Gastrocnemius medialis (tissue), 4 donors: ENCODE results near the gene MRM2. TPM values are rescaled to one million over a fixed set of nuclear protein-coding genes. Genes with fewer than 3 reads are reported as not detected.

ENCODE experiments used
- ATAC-seq, 2 donors: fragments of 150-250 bp; one replicate each; pipeline ENCODE4 v1.9.1; 2016
- DNase-seq, 2 donors: peaks; one replicate each; pipeline ENCODE4 v3.0.0-alpha.2; 2019
- H3K27ac ChIP-seq, 4 donors: fragments of 200-600 bp; sonication (generic); 1 replicate in 1 of 4; 2 replicates in 3 of 4; pipeline ENCODE4 v1.5.1; 2016 to 2018; ENCODE audit warnings: mild to moderate bottlenecking in 2 of 4, moderate library complexity in 1 of 4
- H3K27me3 ChIP-seq, 3 donors: fragments of 200-600 bp; sonication (generic) in 2 of 3; 1 replicate in 1 of 3; 2 replicates in 2 of 3; pipeline versions ENCODE4 v1.5.1 to v1.6.0; 2016 to 2019; ENCODE audit warnings: mild to moderate bottlenecking in 1 of 3, moderate library complexity in 1 of 3
- H3K36me3 ChIP-seq, 2 donors: fragments of 200-600 bp; sonication (generic) in 1 of 2; one replicate each; pipeline ENCODE4 v1.5.1; 2017 to 2018
- H3K4me1 ChIP-seq, 2 donors: fragments of 200-600 bp; sonication (generic) in 1 of 2; one replicate each; pipeline ENCODE4 v1.5.1; 2016 to 2017; ENCODE audit warnings: mild to moderate bottlenecking in 2 of 2
- H3K4me3 ChIP-seq, 4 donors: fragments of 200-600 bp; sonication (generic) in 3 of 4; 1 replicate in 1 of 4; 2 replicates in 3 of 4; pipeline ENCODE4 v1.5.1; 2016 to 2019; ENCODE audit warnings: mild to moderate bottlenecking in 2 of 4
- H3K9me3 ChIP-seq, 3 donors: fragments of 200-600 bp; sonication (generic) in 2 of 3; 1 replicate in 1 of 3; 2 replicates in 2 of 3; pipeline ENCODE4 v1.5.1; 2016 to 2019
- CTCF ChIP-seq, 5 experiments: fragments of 450-650 bp in 3 of 5; fragments of 200-600 bp in 2 of 5; sonication (generic) in 2 of 5; IDR thresholded peaks in 4 of 5; conservative IDR thresholded peaks in 1 of 5; 1 replicate in 4 of 5; 2 replicates in 1 of 5; pipeline ENCODE4 v1.5.1; 2016 to 2019; ENCODE audit warnings: antibody characterized with exemption in 5 of 5, mild to moderate bottlenecking in 3 of 5, moderate library complexity in 3 of 5
- POLR2A ChIP-seq, 2 donors: fragments of 450-650 bp; IDR thresholded peaks; one replicate each; pipeline ENCODE4 v1.6.1; 2017; ENCODE audit warnings: antibody characterized with exemption in 2 of 2, mild to moderate bottlenecking in 2 of 2, moderate library complexity in 2 of 2
- in situ Hi-C, 4 donors: fragments of 200-750 bp; cut with MboI; loops; one replicate each; pipeline versions ENCODE4 v1.15.0 to v1.8.0; 2017; ENCODE audit warnings: low sequenced_read_pairs in 4 of 4
- intact Hi-C: fragments of 100-400 bp; cut with DNase I; formaldehyde crosslinking; loops from one replicate; pipeline ENCODE4 v1.15.1; 2023; ENCODE audit warnings: low total_unique reads
- total RNA-seq, 4 donors: library from RNA; depleted of rRNA; stranded (reverse); fragments of >200 nt; gene quantifications; one replicate each; pipeline versions ENCODE4 v1.1.0 to v1.2.3, GENCODE V29; 2016

MRM2 gene
- total RNA-seq, 4 donors from 2014 or later: 14.1 to 41.7 (median 16.9) TPM

DNA sequence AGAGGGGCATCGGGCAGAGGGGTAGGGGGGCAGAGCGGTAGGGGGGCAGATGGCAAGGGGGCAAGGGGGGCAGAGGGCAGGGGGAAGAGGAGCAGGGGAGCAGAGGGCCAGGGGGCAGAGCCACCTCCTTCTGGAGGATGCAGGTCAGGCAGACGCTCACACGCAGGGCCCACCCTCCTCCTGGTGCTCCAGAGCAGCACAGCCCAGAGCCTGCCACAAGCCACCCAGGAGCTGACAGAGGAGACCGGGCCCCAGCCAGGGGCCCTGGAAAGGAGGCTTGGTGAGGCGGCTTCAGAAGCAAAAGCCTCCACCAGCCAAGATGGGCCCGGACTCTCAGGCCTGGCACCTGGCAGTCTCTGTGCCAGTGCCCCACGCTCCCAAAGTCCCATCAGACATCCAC, 22.4 kb downstream of the MRM2 start:
- Histone ChIP-seq H3K4me3 (no peak overlapping the region), H3K36me3 (peaks cover 0 to 54% of the 10 kb centered on the region in 2 donors), H3K27me3 (no peaks in the 10 kb centered on the region), H3K27ac (no peak overlapping the region), H3K9me3 (no peaks in the 10 kb centered on the region), H3K4me1 (peaks cover 12% of the 10 kb centered on the region in 2 donors)
- intact Hi-C loops: no loop called here
- ATAC-seq (no peak), DNase-seq (no peak)
- no peak for TF ChIP-seq CTCF (IDR thresholded peaks at IDR 0.05 in 4 of 5, conservative IDR thresholded peaks at IDR 0.05 in 1 of 5)
- in situ Hi-C loops: loop anchor here in 2 of 4 donors (25.0 kb wide), 2 partner anchors 557 to 632 kb away; partner anchors contain the start of gene ELFN1 (in 1 of the 2)

DNA sequence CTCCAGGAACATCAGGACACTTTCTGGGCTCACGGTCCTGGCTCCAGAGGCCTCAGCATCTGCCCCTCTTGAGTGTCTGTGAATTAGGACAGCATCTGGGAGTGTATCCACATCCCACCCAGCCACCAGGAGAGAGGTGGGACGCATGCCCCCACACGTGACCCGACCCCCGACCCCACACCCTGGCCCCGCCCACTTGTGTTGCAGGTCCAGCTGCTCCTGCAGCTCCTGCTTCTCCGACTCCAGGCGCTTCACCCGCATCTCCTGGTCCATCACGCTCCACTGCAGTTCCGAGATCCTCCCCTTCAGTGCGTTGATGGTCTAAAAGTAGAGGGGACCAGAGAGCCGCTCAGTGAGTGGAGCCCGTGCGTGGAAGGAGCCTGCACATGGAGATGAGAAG, 22.9 kb downstream of the MRM2 start:
- Histone ChIP-seq H3K4me3 (no peak overlapping the region), H3K27me3 (no peaks in the 10 kb centered on the region), H3K4me1 (peaks cover 7% of the 10 kb centered on the region in 2 donors), H3K36me3 (peaks cover 0 to 59% of the 10 kb centered on the region in 2 donors), H3K9me3 (no peaks in the 10 kb centered on the region), H3K27ac (no peak overlapping the region)
- in situ Hi-C loops: loop anchor here in 2 of 4 donors (25.0 kb wide), 2 partner anchors 557 to 632 kb away; partner anchors contain the start of gene ELFN1 (in 1 of the 2)
- intact Hi-C loops: no loop called here
- DNase-seq (no peak), ATAC-seq (no peak)
- TF ChIP-seq CTCF (IDR thresholded peaks at IDR 0.05 in 4 of 5, conservative IDR thresholded peaks at IDR 0.05 in 1 of 5) (no peak), POLR2A (IDR thresholded peaks at IDR 0.05) (no peak)

GRCh38 chr7:2218444-2218785, 23.6 kb downstream of the MRM2 start:
- H3K27ac ChIP-seq: no peak overlapping the region
- no peaks in the 10 kb centered on the region for H3K9me3 ChIP-seq
- intact Hi-C loops (no loop called here), in situ Hi-C loops (loop anchor here in 2 of 4 donors (25.0 kb wide), 2 partner anchors 556 to 631 kb away; partner anchors contain the start of gene ELFN1 (in 1 of the 2))
- ATAC-seq: no peak
- no peak for TF ChIP-seq CTCF (IDR thresholded peaks at IDR 0.05 in 4 of 5, conservative IDR thresholded peaks at IDR 0.05 in 1 of 5)
- no peak for TF ChIP-seq POLR2A (IDR thresholded peaks at IDR 0.05)
- DNase-seq: no peak
- peaks cover 0 to 66% of the 10 kb centered on the region in 2 donors for H3K36me3 ChIP-seq
- no peaks in the 10 kb centered on the region for H3K27me3 ChIP-seq
- no peak overlapping the region for H3K4me3 ChIP-seq
- no peaks in the 10 kb centered on the region for H3K4me1 ChIP-seq

DNA sequence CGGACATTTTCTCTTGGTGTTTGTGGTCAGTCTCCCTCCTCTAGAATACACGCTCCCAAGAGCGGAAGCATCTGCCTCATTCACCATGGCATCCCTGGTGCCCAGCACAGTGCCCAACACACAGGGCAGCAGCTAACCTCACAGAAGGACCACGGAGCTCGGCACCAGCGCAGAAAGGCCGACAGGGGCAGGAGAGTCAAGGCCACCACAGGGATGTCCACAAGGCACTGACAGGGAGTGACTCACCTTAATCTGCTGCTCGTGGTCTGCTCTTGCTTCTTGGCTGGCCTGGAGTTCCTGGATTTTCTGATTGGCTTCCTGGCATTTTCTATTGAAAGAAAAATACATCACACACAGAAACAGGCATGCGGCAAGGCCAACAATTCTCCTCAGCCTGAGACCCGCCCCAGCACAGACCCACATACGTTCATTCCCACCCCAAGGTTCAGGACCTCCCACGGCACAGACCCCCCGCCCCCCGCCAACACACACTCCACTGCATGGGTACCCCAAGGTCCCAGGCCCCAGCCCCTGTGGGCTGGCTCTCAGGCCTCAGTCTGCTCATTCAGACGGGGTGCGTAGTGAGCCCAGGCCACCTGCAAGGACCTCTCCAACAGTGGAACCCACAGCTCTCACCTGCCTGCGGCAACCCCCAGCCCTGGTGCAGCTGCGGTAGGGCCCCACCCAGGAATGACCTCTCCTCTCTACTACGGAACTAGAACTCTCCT, 24.1 kb downstream of the MRM2 start:
- Histone ChIP-seq H3K36me3 (peaks cover 0 to 70% of the 10 kb centered on the region in 2 donors), H3K27me3 (no peaks in the 10 kb centered on the region), H3K4me1 (no peaks in the 10 kb centered on the region), H3K27ac (no peak overlapping the region), H3K4me3 (no peak overlapping the region), H3K9me3 (no peaks in the 10 kb centered on the region)
- intact Hi-C loops: no loop called here
- no peak for TF ChIP-seq CTCF (IDR thresholded peaks at IDR 0.05 in 4 of 5, conservative IDR thresholded peaks at IDR 0.05 in 1 of 5)
- ATAC-seq (no peak), DNase-seq (no peak)
- in situ Hi-C loops: loop anchor here in 2 of 4 donors (25.0 kb wide), 2 partner anchors 556 to 631 kb away; partner anchors contain the start of gene ELFN1 (in 1 of the 2)
